Stimulated activated CD8-positive, alpha-beta memory T cell treated with anti-CD3 and anti-CD28 coated beads, Interleukin-15, amount 100 ng/mL, for 24 hours (primary cell): ENCODE results near the gene ZNF81.
"Not testable (repeated sequence)": the region's sequence is repeated elsewhere in the genome, so short reads cannot be mapped to it uniquely, and the experiment has no call there.

Experiments used
- DNase-seq: peaks from one replicate; pipeline ENCODE4 v3.0.0-alpha.2; 2020; ENCODE audit warnings: low read depth

The ZNF81 gene

GRCh38 chrX:47936224-47936939 is 99.7 kb downstream of the ZNF81 start:
- no peak for DNase-seq

GRCh38 chrX:47936940-47937317 is 100.2 kb downstream of the ZNF81 start:
- DNase-seq: no peak

GRCh38 chrX:47940448-47940847 is 103.7 kb downstream of the ZNF81 start:
- DNase-seq: no peak

- no peak for DNase-seq
Measured at GRCh38 chrX:47941423-47941822, 104.7 kb downstream of the ZNF81 start.

- DNase-seq: not testable (repeated sequence)
Measured at GRCh38 chrX:47955295-47955694, 118.6 kb downstream of the ZNF81 start.

GRCh38 chrX:47956016-47956415 is 119.3 kb downstream of the ZNF81 start:
- DNase-seq: no peak

- DNase-seq: not testable (repeated sequence)
Measured at GRCh38 chrX:47958206-47958605, 121.5 kb downstream of the ZNF81 start.

GRCh38 chrX:47958761-47959342 is 122.2 kb downstream of the ZNF81 start:
- DNase-seq: no peak

GRCh38 chrX:47960406-47960805 is 123.7 kb downstream of the ZNF81 start:
- no peak for DNase-seq

- not testable (repeated sequence) for DNase-seq
Measured at GRCh38 chrX:47961830-47962229, 125.1 kb downstream of the ZNF81 start.

GRCh38 chrX:47965526-47965925 is 128.8 kb downstream of the ZNF81 start:
- not testable (repeated sequence) for DNase-seq
